Activated CD8-positive, alpha-beta memory T cell treated with anti-CD3 and anti-CD28 coated beads, Interleukin-2, amount 50 U/mL, for 48 hours (primary cell): Measurements from ENCODE around the gene ZNF100.
"Not testable (repeated sequence)": the region's sequence is repeated elsewhere in the genome, so short reads cannot be mapped to it uniquely, and the experiment has no call there.

ENCODE experiments used
- DNase-seq: peaks from one replicate; pipeline ENCODE4 v3.0.0-alpha.2; 2020

The ZNF100 gene

GRCh38 chr19:21699197-21699596 is 68.2 kb downstream of the ZNF100 start:
- no peak for DNase-seq

DNA sequence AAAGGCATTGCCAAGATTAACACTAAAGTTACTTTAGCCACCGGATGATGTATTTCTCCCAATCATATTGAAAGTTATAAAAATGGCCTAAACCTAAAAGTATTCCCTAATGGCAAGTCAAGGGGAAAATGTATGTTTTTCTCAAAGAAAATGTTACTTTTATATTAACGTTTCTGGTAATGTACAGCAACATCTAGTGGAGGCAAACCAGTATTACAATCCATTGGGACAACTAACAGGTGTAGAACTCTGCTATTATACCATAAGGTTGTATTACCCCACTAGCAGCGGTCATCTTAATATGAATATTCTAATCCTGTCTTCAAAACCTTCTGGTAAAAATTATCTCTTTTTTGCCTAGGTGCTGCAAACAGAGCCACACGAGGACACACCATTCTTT is 69.2 kb downstream of the ZNF100 start:
- DNase-seq = no peak

DNA sequence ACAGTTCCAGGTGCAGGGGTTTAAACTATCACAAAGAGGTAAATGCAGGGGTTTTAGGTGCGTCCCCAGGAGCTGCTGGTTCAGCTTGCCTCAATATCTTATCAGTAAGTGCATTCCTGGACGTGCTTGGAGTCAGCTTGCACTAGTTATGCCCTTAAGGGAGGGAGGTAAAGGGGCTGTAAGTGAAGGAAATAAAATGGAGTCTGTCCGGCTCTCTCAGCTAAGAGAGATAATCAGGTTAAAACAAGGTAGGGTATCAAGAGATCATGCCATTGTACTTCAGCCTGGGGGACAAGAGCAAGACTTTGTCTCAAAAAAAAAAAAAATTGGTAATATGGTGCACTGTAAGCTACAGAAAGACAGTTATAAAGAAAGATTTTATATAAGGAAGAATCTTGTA is 69.7 kb downstream of the ZNF100 start:
- no peak for DNase-seq

DNA sequence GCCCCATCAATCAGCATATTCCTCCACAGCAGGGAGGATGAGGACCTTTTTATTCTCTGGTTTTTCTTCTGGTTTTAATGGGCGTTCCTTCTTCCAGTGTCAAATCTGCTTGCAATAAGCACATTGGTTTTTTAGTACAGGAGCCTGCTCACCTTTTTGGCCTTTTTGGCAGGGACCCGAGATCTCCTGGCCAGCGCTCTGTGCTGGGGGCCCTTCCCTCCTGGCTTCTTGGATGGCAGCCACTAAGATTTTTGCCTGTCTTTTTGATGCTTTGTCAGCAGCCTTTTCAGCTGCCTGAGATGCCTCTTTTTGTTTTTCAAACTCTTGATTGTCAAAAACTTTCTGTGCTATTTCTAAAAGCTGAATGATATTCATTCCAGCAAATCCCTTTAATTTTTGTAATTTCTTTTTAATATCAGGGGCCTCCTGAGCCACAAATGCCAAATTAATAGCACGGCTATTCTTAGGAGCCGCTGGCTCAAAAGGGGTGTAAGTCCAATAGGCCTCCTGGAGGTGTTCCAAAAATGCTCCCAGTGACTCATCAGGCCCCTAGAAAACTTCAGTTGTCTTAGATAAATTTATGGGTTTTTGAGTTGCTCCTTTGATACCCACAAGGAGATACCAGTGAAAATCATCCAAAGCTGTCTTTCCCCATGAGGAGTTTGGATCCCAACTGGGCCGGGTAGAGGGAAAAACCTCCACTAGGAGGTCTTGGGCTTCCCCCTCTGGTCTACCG is 73.0 kb downstream of the ZNF100 start:
- DNase-seq = no peak

- DNase-seq = no peak
Measured at GRCh38 chr19:21693399-21693798, 74.0 kb downstream of the ZNF100 start.

DNA sequence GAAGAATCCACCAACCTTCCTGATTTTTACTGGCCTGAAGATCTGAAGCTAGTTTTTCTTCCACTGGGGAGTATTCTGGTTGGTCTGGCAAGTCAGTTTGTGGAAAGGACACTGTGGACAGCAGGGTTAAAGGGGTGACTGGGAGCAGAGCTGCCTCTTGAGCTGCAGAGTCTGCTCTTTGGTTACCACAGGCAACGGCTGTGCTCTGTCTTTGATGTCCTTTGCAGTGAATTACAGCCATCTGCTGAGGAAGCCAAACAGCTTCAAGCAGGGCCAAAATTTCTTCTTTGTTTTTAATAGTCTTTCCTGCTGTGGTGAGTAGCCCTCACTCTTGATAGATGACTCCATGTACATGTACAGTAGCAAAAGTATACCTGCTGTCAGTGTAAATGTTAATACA is 75.7 kb downstream of the ZNF100 start:
- DNase-seq = no peak

DNA sequence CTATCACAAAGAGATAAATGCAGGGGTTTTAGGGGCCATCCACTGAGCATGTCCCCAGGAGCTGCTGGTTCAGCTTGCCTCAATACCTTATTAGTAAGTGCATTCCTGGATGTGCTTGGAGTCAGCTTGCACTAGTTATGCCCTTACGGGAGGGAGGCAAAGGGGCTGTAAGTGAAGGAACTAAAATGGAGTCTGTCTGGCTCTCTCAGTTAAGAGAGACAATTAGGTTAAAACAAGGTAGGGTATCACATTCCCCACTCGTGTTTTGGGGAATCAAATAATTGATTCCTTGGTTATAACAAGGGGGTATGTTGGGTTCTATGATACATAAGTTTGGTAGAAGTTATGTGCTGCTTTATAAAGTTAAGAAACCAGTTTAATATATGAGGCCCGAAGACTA is 78.9 kb downstream of the ZNF100 start:
- no peak for DNase-seq

DNA sequence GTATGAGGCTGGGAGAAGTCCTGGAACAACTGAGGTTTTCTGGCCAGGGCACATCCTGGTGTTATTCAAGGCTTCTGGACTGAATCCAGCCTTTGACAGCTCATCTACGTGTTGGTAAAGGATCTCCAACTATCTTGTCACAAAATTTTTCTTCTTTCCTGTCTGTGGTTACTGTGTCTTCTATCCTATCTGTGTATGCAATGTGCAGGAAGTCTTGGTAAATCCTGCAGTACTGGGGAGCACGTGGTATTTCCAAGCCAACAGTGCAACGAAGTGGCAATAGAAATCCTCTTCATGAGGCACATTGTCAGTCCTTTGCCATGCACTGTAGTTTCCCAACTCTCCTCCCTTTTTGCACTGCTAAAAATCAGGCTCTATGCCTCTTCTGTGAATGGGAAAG is 86.7 kb downstream of the ZNF100 start:
- no peak for DNase-seq

- no peak for DNase-seq
Measured at GRCh38 chr19:21680026-21680425, 87.4 kb downstream of the ZNF100 start.

- peak; percentile 55 for DNase-seq
Measured at GRCh38 chr19:21677696-21678418, 89.5 kb downstream of the ZNF100 start.

GRCh38 chr19:21674454-21674853 is 92.9 kb downstream of the ZNF100 start:
- DNase-seq = no peak

- not testable (repeated sequence) for DNase-seq
Measured at GRCh38 chr19:21673479-21673878, 93.9 kb downstream of the ZNF100 start.
